HepG2 (cell line): Measurements from ENCODE around the gene PEPD. TPM values are rescaled to one million over a fixed set of nuclear protein-coding genes. Genes with fewer than 3 reads are reported as not detected.

Experiments
- CHD4 ChIP-seq: fragments of 200-600 bp; sonication (generic); IDR thresholded peaks from 2 replicates; pipeline ENCODE4 v1.7.0; 2017; ENCODE audit warnings: mild to moderate bottlenecking, low read length, borderline replicate concordance
- DNMT3B ChIP-seq: conservative IDR thresholded peaks from 2 replicates; pipeline ENCODE4 v1.6.1; 2016; ENCODE audit warnings: missing biosample characterization, control low read depth
- EHMT2 ChIP-seq: fragments of 200-600 bp; sonication (generic); IDR thresholded peaks from 2 replicates; pipeline ENCODE4 v1.7.0; 2017; ENCODE audit warnings: antibody characterized with exemption, low read depth, low read length, borderline replicate concordance
- GPN1 ChIP-seq: sonication (generic); formaldehyde crosslinking; IDR thresholded peaks from 2 replicates; pipeline ENCODE4 v1.5.1; 2020; ENCODE audit warnings: missing genetic modification reagents, borderline replicate concordance
- JUNB ChIP-seq: sonication (generic); formaldehyde crosslinking; IDR thresholded peaks from 2 replicates; pipeline ENCODE4 v1.8.0; 2022; ENCODE audit warnings: missing genetic modification reagents, mild to moderate bottlenecking, borderline replicate concordance
- KLF13 ChIP-seq: sonication (generic); formaldehyde crosslinking; IDR thresholded peaks from 2 replicates; pipeline ENCODE4 v1.4.0; 2020; ENCODE audit warnings: mild to moderate bottlenecking, missing genetic modification reagents
- KMT2B ChIP-seq: IDR thresholded peaks from 2 replicates; pipeline ENCODE4 v1.6.1; 2016; ENCODE audit warnings: missing genetic modification reagents, missing compliant biosample characterization
- MEF2D ChIP-seq: sonication (generic); formaldehyde crosslinking; IDR thresholded peaks from 2 replicates; pipeline ENCODE4 v1.5.1; 2020; ENCODE audit warnings: mild to moderate bottlenecking, missing genetic modification reagents
- POLR2AphosphoS5 ChIP-seq: IDR thresholded peaks from 2 replicates; pipeline ENCODE4 v1.6.1; 2012; ENCODE audit warnings: low read depth, low read length
- SIX4 ChIP-seq: sonication (generic); formaldehyde crosslinking; IDR thresholded peaks from 2 replicates; pipeline ENCODE4 v1.4.0; 2020; ENCODE audit warnings: missing genetic modification reagents
- SP5 ChIP-seq: IDR thresholded peaks from 2 replicates; pipeline ENCODE4 v1.6.1; 2016; ENCODE audit warnings: low read depth, borderline replicate concordance
- ZBTB1 ChIP-seq: sonication (generic); formaldehyde crosslinking; IDR thresholded peaks from 2 replicates; pipeline ENCODE4 v1.4.0; 2020; ENCODE audit warnings: missing genetic modification reagents, borderline replicate concordance
- ZNF562 ChIP-seq: sonication (generic); formaldehyde crosslinking; IDR thresholded peaks from 2 replicates; pipeline ENCODE4 v1.8.0; 2022; ENCODE audit warnings: missing genetic modification reagents, borderline replicate concordance
- ZNF883 ChIP-seq: sonication (generic); formaldehyde crosslinking; IDR thresholded peaks from 2 replicates; pipeline ENCODE4 v1.5.1; 2020; ENCODE audit warnings: mild to moderate bottlenecking, missing genetic modification reagents; ENCODE audit errors: not compliant biosample characterization
- polyA plus RNA-seq, 8 experiments: library from polyadenylated mRNA; depleted of rRNA in 3 of 8; stranded (reverse) in 7 of 8; unstranded in 1 of 8; fragments of >200 nt; fragmentation: Illumina TruSeq in 4 of 8; extraction: Trizol in 4 of 8; gene quantifications; 2 replicates each; pipeline versions ENCODE4 v1.2.1 to v1.2.3, GENCODE V29; 2011 to 2016; ENCODE audit warnings: low read depth in 4 of 8, missing spikeins in 1 of 8, mixed read lengths in 1 of 8; ENCODE audit not compliant: insufficient read depth in 1 of 8
- total RNA-seq, 5 experiments: library from RNA; depleted of rRNA; stranded (reverse); fragments of >200 nt; fragmentation: Illumina TruSeq; extraction: Trizol; gene quantifications; 2 replicates each; pipeline ENCODE4 v1.2.3, GENCODE V29; 2016; ENCODE audit warnings: low read depth in 1 of 5
- TF ChIP-seq, protein P1 (sequence below): sonication (generic); formaldehyde crosslinking; IDR thresholded peaks from 2 replicates; pipeline ENCODE4 v1.5.1; 2020; ENCODE audit warnings: missing genetic modification reagents, mild to moderate bottlenecking, borderline replicate concordance
- TF ChIP-seq, protein P2 (sequence below), 2 experiments: sonication (generic) in 1 of 2; formaldehyde crosslinking in 1 of 2; IDR thresholded peaks; 2 replicates each; pipeline versions ENCODE4 v1.4.0 to v1.6.1; 2018 to 2020; ENCODE audit warnings: missing genetic modification reagents in 2 of 2, borderline replicate concordance in 1 of 2, low read depth in 1 of 2, mild to moderate bottlenecking in 1 of 2, missing biosample characterization in 1 of 2
- TF ChIP-seq, protein P3 (sequence below): sonication (generic); formaldehyde crosslinking; IDR thresholded peaks from 2 replicates; pipeline ENCODE4 v1.4.0; 2020; ENCODE audit warnings: missing genetic modification reagents
- TF ChIP-seq, protein P4 (sequence below): sonication (generic); formaldehyde crosslinking; IDR thresholded peaks from 2 replicates; pipeline ENCODE4 v1.4.0; 2020; ENCODE audit warnings: missing genetic modification reagents

The PEPD gene
- total and polyA plus RNA-seq, 2 of the 13 experiments (the other 11 are each of a cell fraction or from before 2014, with no cell fraction given): 60.7 to 75.1 TPM

DNA sequence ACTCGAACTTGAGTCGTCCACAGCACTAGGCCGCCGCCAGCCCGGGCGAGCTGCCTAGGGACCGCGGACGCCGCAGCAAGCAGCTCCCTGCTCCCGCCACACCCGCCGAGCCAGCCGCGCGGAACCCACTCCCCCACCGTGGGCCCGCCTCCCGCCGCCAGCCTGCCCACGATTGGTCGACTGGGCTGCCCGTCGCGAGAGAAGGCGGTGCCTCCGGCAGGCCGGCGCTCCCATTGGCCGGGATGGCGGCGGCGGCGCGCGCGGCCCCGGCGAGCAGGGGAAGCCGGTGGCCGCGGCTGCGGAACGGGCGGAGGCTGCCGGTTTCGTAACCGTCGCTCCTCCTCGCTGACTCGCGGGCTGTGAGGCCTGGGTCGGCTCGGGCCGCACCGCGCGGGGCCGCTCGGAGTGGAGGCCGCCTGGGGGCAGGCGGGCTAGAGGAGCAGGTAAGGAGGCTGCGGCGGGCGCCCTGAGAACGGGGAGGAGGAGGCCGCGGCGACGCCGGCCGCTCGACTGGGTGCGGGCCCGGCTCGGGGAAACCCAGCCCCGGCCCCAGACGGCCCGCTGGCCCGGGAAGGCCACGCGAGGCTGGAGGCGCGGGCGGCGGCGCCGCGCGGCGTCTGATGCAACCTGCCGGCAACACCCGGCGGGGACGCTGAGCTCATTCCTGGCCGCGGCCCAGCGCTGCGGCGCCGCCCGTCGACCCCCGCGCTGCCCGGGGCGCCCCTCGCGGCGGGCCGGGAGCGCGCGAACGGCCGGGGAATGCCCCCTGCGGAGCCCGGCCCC is 147.9 kb downstream of the PEPD start, which contains the start of gene CEBPG (continued):
- no peak for TF ChIP-seq ZNF562 (CRISPR knock-in tag)
- no peak for TF ChIP-seq MEF2D
- TF ChIP-seq KMT2B: 0 out of 2 replicates have a peak, but pooled peaks have one; percentile 44
- TF ChIP-seq POLR2AphosphoS5: peak; percentile 68
- no peak for TF ChIP-seq CHD4
- no peak for TF ChIP-seq KLF13 (CRISPR knock-in tag)
- TF ChIP-seq, protein P1, sequence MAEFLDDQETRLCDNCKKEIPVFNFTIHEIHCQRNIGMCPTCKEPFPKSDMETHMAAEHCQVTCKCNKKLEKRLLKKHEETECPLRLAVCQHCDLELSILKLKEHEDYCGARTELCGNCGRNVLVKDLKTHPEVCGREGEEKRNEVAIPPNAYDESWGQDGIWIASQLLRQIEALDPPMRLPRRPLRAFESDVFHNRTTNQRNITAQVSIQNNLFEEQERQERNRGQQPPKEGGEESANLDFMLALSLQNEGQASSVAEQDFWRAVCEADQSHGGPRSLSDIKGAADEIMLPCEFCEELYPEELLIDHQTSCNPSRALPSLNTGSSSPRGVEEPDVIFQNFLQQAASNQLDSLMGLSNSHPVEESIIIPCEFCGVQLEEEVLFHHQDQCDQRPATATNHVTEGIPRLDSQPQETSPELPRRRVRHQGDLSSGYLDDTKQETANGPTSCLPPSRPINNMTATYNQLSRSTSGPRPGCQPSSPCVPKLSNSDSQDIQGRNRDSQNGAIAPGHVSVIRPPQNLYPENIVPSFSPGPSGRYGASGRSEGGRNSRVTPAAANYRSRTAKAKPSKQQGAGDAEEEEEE (CRISPR knock-in tag): no peak
- TF ChIP-seq, protein P2, sequence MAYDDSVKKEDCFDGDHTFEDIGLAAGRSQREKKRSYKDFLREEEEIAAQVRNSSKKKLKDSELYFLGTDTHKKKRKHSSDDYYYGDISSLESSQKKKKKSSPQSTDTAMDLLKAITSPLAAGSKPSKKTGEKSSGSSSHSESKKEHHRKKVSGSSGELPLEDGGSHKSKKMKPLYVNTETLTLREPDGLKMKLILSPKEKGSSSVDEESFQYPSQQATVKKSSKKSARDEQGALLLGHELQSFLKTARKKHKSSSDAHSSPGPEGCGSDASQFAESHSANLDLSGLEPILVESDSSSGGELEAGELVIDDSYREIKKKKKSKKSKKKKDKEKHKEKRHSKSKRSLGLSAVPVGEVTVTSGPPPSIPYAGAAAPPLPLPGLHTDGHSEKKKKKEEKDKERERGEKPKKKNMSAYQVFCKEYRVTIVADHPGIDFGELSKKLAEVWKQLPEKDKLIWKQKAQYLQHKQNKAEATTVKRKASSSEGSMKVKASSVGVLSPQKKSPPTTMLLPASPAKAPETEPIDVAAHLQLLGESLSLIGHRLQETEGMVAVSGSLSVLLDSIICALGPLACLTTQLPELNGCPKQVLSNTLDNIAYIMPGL (CRISPR knock-in tag; IDR thresholded peaks at IDR 0.05; ENCODE audit: borderline replicate concordance in 1 of 2, low read depth in 1 of 2): peak in 1 of 2 experiments; percentile 41; a peak in 1 of 4 replicates
- TF ChIP-seq SP5 (CRISPR knock-in tag): no peak
- TF ChIP-seq SIX4: no peak
- TF ChIP-seq ZBTB1 (CRISPR knock-in tag): no peak; the same call in 1 of the 2 replicates
- peak; percentile 61 for TF ChIP-seq ZNF883 (CRISPR knock-in tag)
- TF ChIP-seq GPN1 (CRISPR knock-in tag): no peak
- TF ChIP-seq, protein P3, sequence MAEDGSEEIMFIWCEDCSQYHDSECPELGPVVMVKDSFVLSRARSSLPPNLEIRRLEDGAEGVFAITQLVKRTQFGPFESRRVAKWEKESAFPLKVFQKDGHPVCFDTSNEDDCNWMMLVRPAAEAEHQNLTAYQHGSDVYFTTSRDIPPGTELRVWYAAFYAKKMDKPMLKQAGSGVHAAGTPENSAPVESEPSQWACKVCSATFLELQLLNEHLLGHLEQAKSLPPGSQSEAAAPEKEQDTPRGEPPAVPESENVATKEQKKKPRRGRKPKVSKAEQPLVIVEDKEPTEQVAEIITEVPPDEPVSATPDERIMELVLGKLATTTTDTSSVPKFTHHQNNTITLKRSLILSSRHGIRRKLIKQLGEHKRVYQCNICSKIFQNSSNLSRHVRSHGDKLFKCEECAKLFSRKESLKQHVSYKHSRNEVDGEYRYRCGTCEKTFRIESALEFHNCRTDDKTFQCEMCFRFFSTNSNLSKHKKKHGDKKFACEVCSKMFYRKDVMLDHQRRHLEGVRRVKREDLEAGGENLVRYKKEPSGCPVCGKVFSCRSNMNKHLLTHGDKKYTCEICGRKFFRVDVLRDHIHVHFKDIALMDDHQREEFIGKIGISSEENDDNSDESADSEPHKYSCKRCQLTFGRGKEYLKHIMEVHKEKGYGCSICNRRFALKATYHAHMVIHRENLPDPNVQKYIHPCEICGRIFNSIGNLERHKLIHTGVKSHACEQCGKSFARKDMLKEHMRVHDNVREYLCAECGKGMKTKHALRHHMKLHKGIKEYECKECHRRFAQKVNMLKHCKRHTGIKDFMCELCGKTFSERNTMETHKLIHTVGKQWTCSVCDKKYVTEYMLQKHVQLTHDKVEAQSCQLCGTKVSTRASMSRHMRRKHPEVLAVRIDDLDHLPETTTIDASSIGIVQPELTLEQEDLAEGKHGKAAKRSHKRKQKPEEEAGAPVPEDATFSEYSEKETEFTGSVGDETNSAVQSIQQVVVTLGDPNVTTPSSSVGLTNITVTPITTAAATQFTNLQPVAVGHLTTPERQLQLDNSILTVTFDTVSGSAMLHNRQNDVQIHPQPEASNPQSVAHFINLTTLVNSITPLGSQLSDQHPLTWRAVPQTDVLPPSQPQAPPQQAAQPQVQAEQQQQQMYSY (CRISPR knock-in tag): peak; percentile 58; the same call in 1 of the 2 replicates
- no peak for TF ChIP-seq JUNB (CRISPR knock-in tag)
- TF ChIP-seq EHMT2: no peak
- no peak for TF ChIP-seq DNMT3B
- TF ChIP-seq, protein P4, sequence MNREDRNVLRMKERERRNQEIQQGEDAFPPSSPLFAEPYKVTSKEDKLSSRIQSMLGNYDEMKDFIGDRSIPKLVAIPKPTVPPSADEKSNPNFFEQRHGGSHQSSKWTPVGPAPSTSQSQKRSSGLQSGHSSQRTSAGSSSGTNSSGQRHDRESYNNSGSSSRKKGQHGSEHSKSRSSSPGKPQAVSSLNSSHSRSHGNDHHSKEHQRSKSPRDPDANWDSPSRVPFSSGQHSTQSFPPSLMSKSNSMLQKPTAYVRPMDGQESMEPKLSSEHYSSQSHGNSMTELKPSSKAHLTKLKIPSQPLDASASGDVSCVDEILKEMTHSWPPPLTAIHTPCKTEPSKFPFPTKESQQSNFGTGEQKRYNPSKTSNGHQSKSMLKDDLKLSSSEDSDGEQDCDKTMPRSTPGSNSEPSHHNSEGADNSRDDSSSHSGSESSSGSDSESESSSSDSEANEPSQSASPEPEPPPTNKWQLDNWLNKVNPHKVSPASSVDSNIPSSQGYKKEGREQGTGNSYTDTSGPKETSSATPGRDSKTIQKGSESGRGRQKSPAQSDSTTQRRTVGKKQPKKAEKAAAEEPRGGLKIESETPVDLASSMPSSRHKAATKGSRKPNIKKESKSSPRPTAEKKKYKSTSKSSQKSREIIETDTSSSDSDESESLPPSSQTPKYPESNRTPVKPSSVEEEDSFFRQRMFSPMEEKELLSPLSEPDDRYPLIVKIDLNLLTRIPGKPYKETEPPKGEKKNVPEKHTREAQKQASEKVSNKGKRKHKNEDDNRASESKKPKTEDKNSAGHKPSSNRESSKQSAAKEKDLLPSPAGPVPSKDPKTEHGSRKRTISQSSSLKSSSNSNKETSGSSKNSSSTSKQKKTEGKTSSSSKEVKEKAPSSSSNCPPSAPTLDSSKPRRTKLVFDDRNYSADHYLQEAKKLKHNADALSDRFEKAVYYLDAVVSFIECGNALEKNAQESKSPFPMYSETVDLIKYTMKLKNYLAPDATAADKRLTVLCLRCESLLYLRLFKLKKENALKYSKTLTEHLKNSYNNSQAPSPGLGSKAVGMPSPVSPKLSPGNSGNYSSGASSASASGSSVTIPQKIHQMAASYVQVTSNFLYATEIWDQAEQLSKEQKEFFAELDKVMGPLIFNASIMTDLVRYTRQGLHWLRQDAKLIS: no peak
